ENCODE data around the gene ZBED2. TPM values are rescaled to one million over a fixed set of nuclear protein-coding genes. Genes with fewer than 3 reads are reported as not detected.

ZBED2 gene
- total RNA-seq, 1 experiment from 2014 or later: 54.7 TPM

GRCh38 chr3:111584744-111585143 is 10.4 kb downstream of the ZBED2 start:
- Histone ChIP-seq H3K36me3 (ENCODE audit: low read depth) (no peaks in the 10 kb centered on the region), H3K4me3 (no peak overlapping the region), H3K27me3 (ENCODE audit: insufficient read depth, low read depth) (no peaks in the 10 kb centered on the region), H3K27ac (peak overlapping the region; percentile 52), H3F3A (ENCODE audit: insufficient read depth, low read depth) (peaks cover 14% of the 10 kb centered on the region; the same call in 1 of the 2 replicates), H3K4me2 (0 out of 2 replicates have a peak overlapping the region, but pooled peaks have one; percentile 10), H2AFZ (no peak overlapping the region), H3K9me2 (ENCODE audit: insufficient read depth) (no peaks in the 10 kb centered on the region), H3K79me2 (ENCODE audit: low read depth) (no peaks in the 10 kb centered on the region), H4K20me1 (ENCODE audit: insufficient read depth) (no peaks in the 10 kb centered on the region), H3K9me3 (ENCODE audit: insufficient read depth, low read depth) (peaks cover 3% of the 10 kb centered on the region; the same call in 1 of the 2 replicates), H3K4me1 (replicated peaks; ENCODE audit: insufficient read depth) (peaks cover 33% of the 10 kb centered on the region)
- intact Hi-C loops (cut with micrococcal nuclease; ENCODE audit: unreplicated experiment): loop anchor here (1.0 to 2.0 kb wide), 3 partner anchors 10 to 276 kb away; no protein-coding TSS in a partner anchor
- BruUV-seq (replicated peaks): no TSS peak
- POLR2A ChIA-PET (ENCODE audit: unreplicated experiment): interaction anchor here (1.2 kb wide), 1 partner anchor 9 kb away, joined by 5 read pairs; no protein-coding TSS in a partner anchor
- no peak for DNase-seq
- CTCF ChIA-PET: interaction anchor here (0.6 to 0.9 kb wide), 2 partner anchors 10 to 275 kb away, joined by 4 to 5 read pairs; no protein-coding TSS in a partner anchor
- TF ChIP-seq CTCF (conservative IDR thresholded peaks at IDR 0.05) (no peak), EZH2 (IDR thresholded peaks at IDR 0.05; ENCODE audit: low read depth) (no peak)

GRCh38 chr3:111582120-111582474 is 13.0 kb downstream of the ZBED2 start:
- no peaks in the 10 kb centered on the region for H3K27me3 ChIP-seq (ENCODE audit: insufficient read depth, low read depth)
- H3F3A ChIP-seq (ENCODE audit: insufficient read depth, low read depth): peaks cover 14% of the 10 kb centered on the region; the same call in 1 of the 2 replicates
- CTCF ChIA-PET: no interaction called here
- no peaks in the 10 kb centered on the region for H4K20me1 ChIP-seq (ENCODE audit: insufficient read depth)
- H3K9me3 ChIP-seq (ENCODE audit: insufficient read depth, low read depth): peaks cover 3% of the 10 kb centered on the region; the same call in 1 of the 2 replicates
- H3K4me3 ChIP-seq: no peak overlapping the region
- 0 out of 2 replicates have a peak overlapping the region, but pooled peaks have one; percentile 3 for H3K4me2 ChIP-seq
- no peak for TF ChIP-seq CTCF (conservative IDR thresholded peaks at IDR 0.05)
- TF ChIP-seq EZH2 (IDR thresholded peaks at IDR 0.05; ENCODE audit: low read depth): no peak
- peak; percentile 59 to 98 for DNase-seq
- no peak overlapping the region for H2AFZ ChIP-seq
- peaks cover 33% of the 10 kb centered on the region for H3K4me1 ChIP-seq (replicated peaks; ENCODE audit: insufficient read depth)
- H3K36me3 ChIP-seq (ENCODE audit: low read depth): no peaks in the 10 kb centered on the region
- H3K79me2 ChIP-seq (ENCODE audit: low read depth): no peaks in the 10 kb centered on the region
- POLR2A ChIA-PET (ENCODE audit: unreplicated experiment): interaction anchor here (0.7 kb wide), 1 partner anchor 457 kb away, joined by 3 read pairs; no protein-coding TSS in a partner anchor
- BruUV-seq (replicated peaks): no TSS peak
- peak overlapping the region; percentile 11 for H3K27ac ChIP-seq
- intact Hi-C loops (cut with micrococcal nuclease; ENCODE audit: unreplicated experiment): loop anchor here (1.0 kb wide), 1 partner anchor 220 kb away; no protein-coding TSS in a partner anchor
- H3K9me2 ChIP-seq (ENCODE audit: insufficient read depth): no peaks in the 10 kb centered on the region

- Histone ChIP-seq H4K20me1 (ENCODE audit: insufficient read depth) (no peaks in the 10 kb centered on the region), H3K4me1 (replicated peaks; ENCODE audit: insufficient read depth) (peaks cover 33% of the 10 kb centered on the region), H3K27me3 (ENCODE audit: insufficient read depth, low read depth) (no peaks in the 10 kb centered on the region), H2AFZ (no peak overlapping the region), H3K36me3 (ENCODE audit: low read depth) (no peaks in the 10 kb centered on the region), H3K9me2 (ENCODE audit: insufficient read depth) (no peaks in the 10 kb centered on the region), H3K27ac (no peak overlapping the region), H3F3A (ENCODE audit: insufficient read depth, low read depth) (peaks cover 14% of the 10 kb centered on the region; the same call in 1 of the 2 replicates), H3K9me3 (ENCODE audit: insufficient read depth, low read depth) (peaks cover 3% of the 10 kb centered on the region; the same call in 1 of the 2 replicates), H3K4me2 (0 out of 2 replicates have a peak overlapping the region, but pooled peaks have one; percentile 3), H3K79me2 (ENCODE audit: low read depth) (no peaks in the 10 kb centered on the region), H3K4me3 (no peak overlapping the region)
- DNase-seq: peak in 1 of 2 experiments; percentile 62
- intact Hi-C loops (cut with micrococcal nuclease; ENCODE audit: unreplicated experiment): loop anchor here (1.0 kb wide), 1 partner anchor 221 kb away; no protein-coding TSS in a partner anchor
- ChIA-PET POLR2A (ENCODE audit: unreplicated experiment) (interaction anchor here (0.5 to 0.7 kb wide), 2 partner anchors 13 to 457 kb away, joined by 3 read pairs; no protein-coding TSS in a partner anchor), CTCF (no interaction called here)
- TF ChIP-seq EZH2 (IDR thresholded peaks at IDR 0.05; ENCODE audit: low read depth) (no peak), CTCF (conservative IDR thresholded peaks at IDR 0.05) (no peak)
- TSS peak; percentile 80 for BruUV-seq (replicated peaks)
Measured at GRCh38 chr3:111581403-111582119, 13.6 kb downstream of the ZBED2 start.

All from PC-9 (cell line).